ENCODE results near the gene ACAN.

The ACAN gene

DNA sequence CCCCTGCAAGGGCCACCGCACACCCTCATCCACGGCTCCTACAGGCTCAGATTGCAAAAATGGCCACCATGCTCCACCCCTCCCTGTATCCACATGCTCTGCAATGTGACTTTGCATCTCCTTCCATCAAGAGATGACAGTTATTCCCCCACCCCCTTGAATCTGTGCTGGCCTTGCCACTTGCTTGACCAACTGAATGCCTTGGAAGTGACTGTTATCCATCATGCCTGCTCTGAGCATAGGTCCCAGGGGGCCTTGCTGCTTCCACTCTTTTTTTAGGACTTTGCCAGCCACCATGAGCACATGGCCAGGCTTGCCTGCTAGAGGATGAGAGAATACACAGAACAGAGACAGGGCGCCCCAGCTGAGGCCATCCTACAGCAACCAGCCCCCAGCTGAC, 78.5 kb downstream of the ACAN start:
- no peak for DNase-seq (ENCODE audit: low read depth)
- no peak overlapping the region for H3K4me3 ChIP-seq (ENCODE audit: low read depth, low read length)
- no peak for TF ChIP-seq MYC (IDR thresholded peaks at IDR 0.05; ENCODE audit: low read depth, low read length)
- TF ChIP-seq, protein P1, sequence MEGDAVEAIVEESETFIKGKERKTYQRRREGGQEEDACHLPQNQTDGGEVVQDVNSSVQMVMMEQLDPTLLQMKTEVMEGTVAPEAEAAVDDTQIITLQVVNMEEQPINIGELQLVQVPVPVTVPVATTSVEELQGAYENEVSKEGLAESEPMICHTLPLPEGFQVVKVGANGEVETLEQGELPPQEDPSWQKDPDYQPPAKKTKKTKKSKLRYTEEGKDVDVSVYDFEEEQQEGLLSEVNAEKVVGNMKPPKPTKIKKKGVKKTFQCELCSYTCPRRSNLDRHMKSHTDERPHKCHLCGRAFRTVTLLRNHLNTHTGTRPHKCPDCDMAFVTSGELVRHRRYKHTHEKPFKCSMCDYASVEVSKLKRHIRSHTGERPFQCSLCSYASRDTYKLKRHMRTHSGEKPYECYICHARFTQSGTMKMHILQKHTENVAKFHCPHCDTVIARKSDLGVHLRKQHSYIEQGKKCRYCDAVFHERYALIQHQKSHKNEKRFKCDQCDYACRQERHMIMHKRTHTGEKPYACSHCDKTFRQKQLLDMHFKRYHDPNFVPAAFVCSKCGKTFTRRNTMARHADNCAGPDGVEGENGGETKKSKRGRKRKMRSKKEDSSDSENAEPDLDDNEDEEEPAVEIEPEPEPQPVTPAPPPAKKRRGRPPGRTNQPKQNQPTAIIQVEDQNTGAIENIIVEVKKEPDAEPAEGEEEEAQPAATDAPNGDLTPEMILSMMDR (IDR thresholded peaks at IDR 0.05; ENCODE audit: low read depth, low read length): no peak
- TF ChIP-seq POLR2A (IDR thresholded peaks at IDR 0.05; ENCODE audit: extremely low read depth, insufficient read length): no peak
- TF ChIP-seq, protein P2, sequence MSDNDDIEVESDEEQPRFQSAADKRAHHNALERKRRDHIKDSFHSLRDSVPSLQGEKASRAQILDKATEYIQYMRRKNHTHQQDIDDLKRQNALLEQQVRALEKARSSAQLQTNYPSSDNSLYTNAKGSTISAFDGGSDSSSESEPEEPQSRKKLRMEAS (IDR thresholded peaks at IDR 0.05; ENCODE audit: low read depth, low read length): no peak

GRCh38 chr15:88882785-88883184, 79.5 kb downstream of the ACAN start:
- DNase-seq (ENCODE audit: low read depth): no peak
- TF ChIP-seq, protein P1 (IDR thresholded peaks at IDR 0.05; ENCODE audit: low read depth, low read length): no peak
- TF ChIP-seq MYC (IDR thresholded peaks at IDR 0.05; ENCODE audit: low read depth, low read length) (no peak), POLR2A (IDR thresholded peaks at IDR 0.05; ENCODE audit: extremely low read depth, insufficient read length) (no peak)
- TF ChIP-seq, protein P2 (IDR thresholded peaks at IDR 0.05; ENCODE audit: low read depth, low read length): no peak
- no peak overlapping the region for H3K4me3 ChIP-seq (ENCODE audit: low read depth, low read length)

GRCh38 chr15:88887068-88887580, 83.9 kb downstream of the ACAN start:
- TF ChIP-seq, protein P2 (IDR thresholded peaks at IDR 0.05; ENCODE audit: low read depth, low read length): no peak
- no peak for TF ChIP-seq POLR2A (IDR thresholded peaks at IDR 0.05; ENCODE audit: extremely low read depth, insufficient read length)
- no peak for TF ChIP-seq MYC (IDR thresholded peaks at IDR 0.05; ENCODE audit: low read depth, low read length)
- TF ChIP-seq, protein P1 (IDR thresholded peaks at IDR 0.05; ENCODE audit: low read depth, low read length): no peak
- no peak for DNase-seq (ENCODE audit: low read depth)
- no peak overlapping the region for H3K4me3 ChIP-seq (ENCODE audit: low read depth, low read length)

DNA sequence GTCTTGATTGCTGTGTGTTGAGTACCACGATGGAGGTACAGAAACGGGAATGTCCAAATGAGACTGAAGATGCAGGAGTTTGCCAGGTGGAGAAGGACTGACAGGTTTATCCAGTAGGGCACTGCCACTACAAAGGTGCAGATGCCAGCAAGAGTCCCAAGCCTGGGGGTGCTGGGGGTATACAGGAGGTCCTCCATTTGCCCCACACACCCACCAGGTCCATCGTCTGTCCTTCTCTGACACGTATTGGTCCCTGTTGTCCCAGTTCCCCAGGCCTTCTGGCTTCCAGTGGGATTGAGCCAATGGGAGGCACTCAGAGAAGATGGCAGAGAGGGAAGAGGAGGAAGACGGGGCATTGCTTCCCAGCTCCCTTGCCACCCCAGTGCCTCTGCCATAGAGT, 85.5 kb downstream of the ACAN start:
- DNase-seq (ENCODE audit: low read depth): no peak
- H3K4me3 ChIP-seq (ENCODE audit: low read depth, low read length): no peak overlapping the region
- TF ChIP-seq, protein P2 (IDR thresholded peaks at IDR 0.05; ENCODE audit: low read depth, low read length): no peak
- TF ChIP-seq POLR2A (IDR thresholded peaks at IDR 0.05; ENCODE audit: extremely low read depth, insufficient read length) (no peak), MYC (IDR thresholded peaks at IDR 0.05; ENCODE audit: low read depth, low read length) (no peak)
- TF ChIP-seq, protein P1 (IDR thresholded peaks at IDR 0.05; ENCODE audit: low read depth, low read length): no peak

DNA sequence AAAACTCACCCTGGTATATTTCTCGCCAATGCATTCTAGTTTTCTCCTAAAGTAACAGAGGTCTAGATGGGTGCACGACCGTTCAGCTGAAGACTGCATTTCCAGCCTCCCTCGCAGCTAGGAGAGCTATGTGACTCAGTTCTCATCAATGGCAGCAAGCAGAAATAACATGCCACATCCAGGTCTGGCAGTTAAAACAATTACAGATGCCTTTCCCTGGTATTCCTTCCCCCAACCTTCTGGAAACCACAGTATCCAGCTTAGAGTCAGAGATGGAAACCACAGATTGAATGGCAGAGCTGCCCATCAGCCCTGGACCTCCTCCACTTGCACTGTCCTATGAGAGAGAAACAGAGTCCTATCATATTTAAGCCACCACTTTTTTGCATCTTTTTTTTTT, 87.3 kb downstream of the ACAN start:
- TF ChIP-seq POLR2A (IDR thresholded peaks at IDR 0.05; ENCODE audit: extremely low read depth, insufficient read length): no peak
- TF ChIP-seq, protein P2 (IDR thresholded peaks at IDR 0.05; ENCODE audit: low read depth, low read length): no peak
- TF ChIP-seq, protein P1 (IDR thresholded peaks at IDR 0.05; ENCODE audit: low read depth, low read length): no peak
- H3K4me3 ChIP-seq (ENCODE audit: low read depth, low read length): no peak overlapping the region
- no peak for DNase-seq (ENCODE audit: low read depth)
